ENCODE results near the gene COA3. TPM values are rescaled to one million over a fixed set of nuclear protein-coding genes. Genes with fewer than 3 reads are reported as not detected.
A peak's percentile ranks its signal among the peaks of the same experiment; 100 is the strongest.
"Not testable (repeated sequence)": the region's sequence is repeated elsewhere in the genome, so short reads cannot be mapped to it uniquely, and the experiment has no call there.

Gene COA3
- total RNA-seq, 1 donor from 2014 or later = 89.4 TPM

- Histone ChIP-seq H3K9me3 (no peaks in the 10 kb centered on the region), H3K36me3 (peaks cover 0 to 25% of the 10 kb centered on the region in 2 donors), H3K4me3 (peak within 1 kb of the TSS; percentile 75 to 78), H3K27ac (peak within 1 kb of the TSS; percentile 85), H3K4me1 (peaks cover 16% of the 10 kb centered on the region), H3K27me3 (no peaks in the 10 kb centered on the region)
- peak in 1 of 2 donors; percentile 88 for DNase-seq (ENCODE audit: extremely low spot score in 2 of 2)
- TF ChIP-seq POLR2AphosphoS5 (IDR thresholded peaks at IDR 0.05; ENCODE audit: insufficient read depth in 1 of 2, low read depth in 1 of 2) (peak; percentile 85 to 88), POLR2A (IDR thresholded peaks at IDR 0.05) (peak in 1 of 2 donors; percentile 42), CTCF (IDR thresholded peaks at IDR 0.05) (no peak)
- intact Hi-C loops (cut with DNase I) = no loop called here
Observed at GRCh38 chr17:42773290-42774035, 25.0 kb downstream of the COA3 start, which contains the start of gene VPS25. VPS25 (plus strand) TSS chr17:42773449; CDS start chr17:42773476, 27 bp downstream.

GRCh38 chr17:42772945-42773289 is 25.6 kb downstream of the COA3 start:
- DNase-seq (ENCODE audit: extremely low spot score in 2 of 2) = no peak
- Histone ChIP-seq H3K4me3 (peak overlapping the region; percentile 75 to 78), H3K9me3 (no peaks in the 10 kb centered on the region), H3K27me3 (no peaks in the 10 kb centered on the region), H3K27ac (peak overlapping the region; percentile 85), H3K36me3 (peaks cover 0 to 20% of the 10 kb centered on the region in 2 donors), H3K4me1 (peaks cover 16% of the 10 kb centered on the region)
- TF ChIP-seq CTCF (IDR thresholded peaks at IDR 0.05) (no peak), POLR2AphosphoS5 (IDR thresholded peaks at IDR 0.05; ENCODE audit: insufficient read depth in 1 of 2, low read depth in 1 of 2) (no peak), POLR2A (IDR thresholded peaks at IDR 0.05) (no peak)
- intact Hi-C loops (cut with DNase I) = no loop called here

- H3K27ac ChIP-seq; H3K27me3 ChIP-seq; DNase-seq (ENCODE audit: extremely low spot score in 2 of 2); H3K4me3 ChIP-seq; H3K36me3 ChIP-seq; H3K9me3 ChIP-seq: not testable (repeated sequence)
- peaks cover 16% of the 10 kb centered on the region for H3K4me1 ChIP-seq
- intact Hi-C loops (cut with DNase I) = loop anchor here (10.0 kb wide), 2 partner anchors 55 to 195 kb away; partner anchors contain the start of genes BECN1 and PSMC3IP
Observed at GRCh38 chr17:42769964-42770363, 28.5 kb downstream of the COA3 start.

- H3K27ac ChIP-seq; H3K4me3 ChIP-seq; H3K9me3 ChIP-seq; H3K4me1 ChIP-seq; DNase-seq (ENCODE audit: extremely low spot score in 2 of 2); H3K27me3 ChIP-seq; H3K36me3 ChIP-seq: not testable (repeated sequence)
- intact Hi-C loops (cut with DNase I) = loop anchor here (10.0 kb wide), 2 partner anchors 57 to 193 kb away; partner anchors contain the start of genes BECN1 and PSMC3IP
Observed at GRCh38 chr17:42768006-42768405, 30.5 kb downstream of the COA3 start.

- H3K36me3 ChIP-seq = no peaks in the 10 kb centered on the region
- no peak overlapping the region for H3K4me3 ChIP-seq
- TF ChIP-seq CTCF (IDR thresholded peaks at IDR 0.05) (no peak), POLR2AphosphoS5 (IDR thresholded peaks at IDR 0.05; ENCODE audit: insufficient read depth in 1 of 2, low read depth in 1 of 2) (no peak), POLR2A (IDR thresholded peaks at IDR 0.05) (no peak)
- H3K9me3 ChIP-seq = no peaks in the 10 kb centered on the region
- H3K4me1 ChIP-seq = peaks cover 2% of the 10 kb centered on the region
- H3K27ac ChIP-seq = no peak overlapping the region
- no peak for DNase-seq (ENCODE audit: extremely low spot score in 2 of 2)
- intact Hi-C loops (cut with DNase I) = loop anchor here (10.0 kb wide), 2 partner anchors 57 to 193 kb away; partner anchors contain the start of genes BECN1 and PSMC3IP
- H3K27me3 ChIP-seq = no peaks in the 10 kb centered on the region
Observed at GRCh38 chr17:42767512-42767911, 31.0 kb downstream of the COA3 start.

- intact Hi-C loops (cut with DNase I) = loop anchor here (10.0 kb wide), 2 partner anchors 59 to 191 kb away; partner anchors contain the start of genes BECN1 and PSMC3IP
- Histone ChIP-seq H3K27ac (no peak overlapping the region), H3K27me3 (no peaks in the 10 kb centered on the region), H3K9me3 (no peaks in the 10 kb centered on the region), H3K36me3 (no peaks in the 10 kb centered on the region), H3K4me1 (peaks cover 12% of the 10 kb centered on the region), H3K4me3 (no peak overlapping the region)
- TF ChIP-seq CTCF (IDR thresholded peaks at IDR 0.05) (no peak), POLR2AphosphoS5 (IDR thresholded peaks at IDR 0.05; ENCODE audit: insufficient read depth in 1 of 2, low read depth in 1 of 2) (no peak), POLR2A (IDR thresholded peaks at IDR 0.05) (no peak)
- DNase-seq (ENCODE audit: extremely low spot score in 2 of 2) = no peak
Observed at GRCh38 chr17:42766124-42766523, 32.4 kb downstream of the COA3 start.

All from vagina (tissue), 2 donors.